ENCODE results near the gene XCL2.

The XCL2 gene

DNA sequence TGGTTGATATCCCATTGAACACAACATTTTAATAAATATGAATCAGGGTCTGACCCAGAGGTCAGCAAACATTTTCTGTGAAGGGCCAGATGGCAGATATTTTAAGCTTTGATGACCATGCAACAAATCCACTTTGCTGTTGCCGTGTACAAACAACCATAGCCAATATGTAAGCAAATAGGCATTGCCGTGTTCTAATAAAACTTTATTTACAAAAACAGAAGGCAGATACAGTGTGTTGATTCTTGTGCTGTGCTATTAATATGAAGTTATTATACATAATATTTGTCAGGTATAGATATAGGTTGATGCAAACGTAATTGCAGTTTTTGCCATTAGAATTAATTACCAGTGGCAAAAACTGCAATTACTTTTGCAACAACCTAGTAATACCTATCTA lies 23.8 kb upstream of the XCL2 start:
- ATAC-seq (ENCODE audit: insufficient read depth, low read depth) (no peak), DNase-seq (no peak)
- no peaks in the 10 kb centered on the region for H3K27me3 ChIP-seq (ENCODE audit: insufficient read depth, low read length, poor library complexity)
- no peaks in the 10 kb centered on the region for H3K9me3 ChIP-seq (ENCODE audit: insufficient read depth, low read length, severe bottlenecking)
- no peak overlapping the region for H3K4me2 ChIP-seq (ENCODE audit: insufficient read depth, low read length)
- H3K36me3 ChIP-seq (ENCODE audit: insufficient read depth, low read length), result no peaks in the 10 kb centered on the region
- H3K4me3 ChIP-seq (ENCODE audit: low read depth in 1 of 2, low read length in 2 of 2), result no peak overlapping the region
- TF ChIP-seq EZH2 (IDR thresholded peaks at IDR 0.05; ENCODE audit: borderline replicate concordance, low read depth, low read length, severe bottlenecking), result no peak
- TF ChIP-seq, protein P1, sequence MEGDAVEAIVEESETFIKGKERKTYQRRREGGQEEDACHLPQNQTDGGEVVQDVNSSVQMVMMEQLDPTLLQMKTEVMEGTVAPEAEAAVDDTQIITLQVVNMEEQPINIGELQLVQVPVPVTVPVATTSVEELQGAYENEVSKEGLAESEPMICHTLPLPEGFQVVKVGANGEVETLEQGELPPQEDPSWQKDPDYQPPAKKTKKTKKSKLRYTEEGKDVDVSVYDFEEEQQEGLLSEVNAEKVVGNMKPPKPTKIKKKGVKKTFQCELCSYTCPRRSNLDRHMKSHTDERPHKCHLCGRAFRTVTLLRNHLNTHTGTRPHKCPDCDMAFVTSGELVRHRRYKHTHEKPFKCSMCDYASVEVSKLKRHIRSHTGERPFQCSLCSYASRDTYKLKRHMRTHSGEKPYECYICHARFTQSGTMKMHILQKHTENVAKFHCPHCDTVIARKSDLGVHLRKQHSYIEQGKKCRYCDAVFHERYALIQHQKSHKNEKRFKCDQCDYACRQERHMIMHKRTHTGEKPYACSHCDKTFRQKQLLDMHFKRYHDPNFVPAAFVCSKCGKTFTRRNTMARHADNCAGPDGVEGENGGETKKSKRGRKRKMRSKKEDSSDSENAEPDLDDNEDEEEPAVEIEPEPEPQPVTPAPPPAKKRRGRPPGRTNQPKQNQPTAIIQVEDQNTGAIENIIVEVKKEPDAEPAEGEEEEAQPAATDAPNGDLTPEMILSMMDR (IDR thresholded peaks at IDR 0.05; ENCODE audit: borderline replicate concordance, extremely low read depth, low read length, poor library complexity, severe bottlenecking), result no peak
- H3K79me2 ChIP-seq (ENCODE audit: insufficient read depth, low read length), result no peaks in the 10 kb centered on the region
- no peaks in the 10 kb centered on the region for H3K4me1 ChIP-seq (ENCODE audit: insufficient read depth, low read length)
- H4K20me1 ChIP-seq (ENCODE audit: insufficient read depth, low read length), result no peaks in the 10 kb centered on the region
- no peak overlapping the region for H3K27ac ChIP-seq (ENCODE audit: low read length)
- H3K9ac ChIP-seq (ENCODE audit: low read depth, low read length), result no peak overlapping the region
- H2AFZ ChIP-seq (ENCODE audit: low read depth, low read length), result no peak overlapping the region

DNA sequence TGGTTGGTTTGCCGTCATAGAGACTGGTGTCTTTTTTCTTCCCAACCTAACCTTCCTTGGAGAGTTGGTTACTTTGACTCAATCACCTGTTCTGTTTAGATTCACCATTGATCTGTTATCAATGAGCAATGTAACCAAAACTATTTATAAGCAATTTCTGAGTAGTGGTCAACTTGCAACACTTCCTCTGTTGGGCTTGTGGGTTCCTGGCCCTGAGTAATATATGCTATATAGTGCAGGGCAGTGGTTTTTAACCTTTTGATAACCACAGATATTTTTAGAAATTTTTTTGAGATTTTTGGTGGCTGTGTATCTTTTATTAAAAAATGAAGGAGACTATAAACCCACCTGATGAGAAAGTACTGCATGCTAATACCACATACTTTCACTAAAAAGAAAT lies 23.2 kb upstream of the XCL2 start:
- no peak overlapping the region for H3K27ac ChIP-seq (ENCODE audit: low read length)
- no peaks in the 10 kb centered on the region for H3K4me1 ChIP-seq (ENCODE audit: insufficient read depth, low read length)
- H3K4me2 ChIP-seq (ENCODE audit: insufficient read depth, low read length), result no peak overlapping the region
- no peaks in the 10 kb centered on the region for H3K9me3 ChIP-seq (ENCODE audit: insufficient read depth, low read length, severe bottlenecking)
- TF ChIP-seq, protein P1 (IDR thresholded peaks at IDR 0.05; ENCODE audit: borderline replicate concordance, extremely low read depth, low read length, poor library complexity, severe bottlenecking), result no peak
- TF ChIP-seq EZH2 (IDR thresholded peaks at IDR 0.05; ENCODE audit: borderline replicate concordance, low read depth, low read length, severe bottlenecking), result no peak
- no peak overlapping the region for H3K4me3 ChIP-seq (ENCODE audit: low read depth in 1 of 2, low read length in 2 of 2)
- no peaks in the 10 kb centered on the region for H3K79me2 ChIP-seq (ENCODE audit: insufficient read depth, low read length)
- no peak overlapping the region for H3K9ac ChIP-seq (ENCODE audit: low read depth, low read length)
- no peaks in the 10 kb centered on the region for H3K36me3 ChIP-seq (ENCODE audit: insufficient read depth, low read length)
- H3K27me3 ChIP-seq (ENCODE audit: insufficient read depth, low read length, poor library complexity), result no peaks in the 10 kb centered on the region
- ATAC-seq (ENCODE audit: insufficient read depth, low read depth), result no peak
- H2AFZ ChIP-seq (ENCODE audit: low read depth, low read length), result no peak overlapping the region
- no peaks in the 10 kb centered on the region for H4K20me1 ChIP-seq (ENCODE audit: insufficient read depth, low read length)
- no peak for DNase-seq

DNA sequence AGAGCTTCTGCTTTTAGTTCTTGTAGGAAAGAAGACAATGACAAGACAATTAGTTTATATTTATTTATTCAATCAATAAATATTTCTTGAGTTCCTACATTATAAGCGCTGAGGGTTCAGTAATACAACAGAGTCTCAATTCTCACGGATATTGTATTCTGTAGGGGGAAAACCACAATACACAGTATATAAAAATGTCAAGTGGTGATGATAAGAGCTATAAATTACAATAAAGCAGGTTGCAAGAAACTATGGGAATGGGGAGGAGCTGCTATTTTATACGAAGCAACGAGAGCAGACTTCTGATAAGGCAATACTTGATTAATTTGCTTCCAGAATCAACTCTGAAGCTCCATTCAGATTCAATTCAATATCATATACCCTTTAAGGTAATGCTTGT lies 22.0 kb upstream of the XCL2 start:
- no peak overlapping the region for H3K27ac ChIP-seq (ENCODE audit: low read length)
- H3K4me3 ChIP-seq (ENCODE audit: low read depth in 1 of 2, low read length in 2 of 2), result no peak overlapping the region
- H3K4me1 ChIP-seq (ENCODE audit: insufficient read depth, low read length), result no peaks in the 10 kb centered on the region
- DNase-seq (no peak), ATAC-seq (ENCODE audit: insufficient read depth, low read depth) (no peak)
- no peaks in the 10 kb centered on the region for H4K20me1 ChIP-seq (ENCODE audit: insufficient read depth, low read length)
- H3K9ac ChIP-seq (ENCODE audit: low read depth, low read length), result no peak overlapping the region
- H3K79me2 ChIP-seq (ENCODE audit: insufficient read depth, low read length), result no peaks in the 10 kb centered on the region
- TF ChIP-seq EZH2 (IDR thresholded peaks at IDR 0.05; ENCODE audit: borderline replicate concordance, low read depth, low read length, severe bottlenecking), result no peak
- TF ChIP-seq, protein P1 (IDR thresholded peaks at IDR 0.05; ENCODE audit: borderline replicate concordance, extremely low read depth, low read length, poor library complexity, severe bottlenecking), result no peak
- H3K9me3 ChIP-seq (ENCODE audit: insufficient read depth, low read length, severe bottlenecking), result no peaks in the 10 kb centered on the region
- H3K27me3 ChIP-seq (ENCODE audit: insufficient read depth, low read length, poor library complexity), result no peaks in the 10 kb centered on the region
- H3K4me2 ChIP-seq (ENCODE audit: insufficient read depth, low read length), result no peak overlapping the region
- no peaks in the 10 kb centered on the region for H3K36me3 ChIP-seq (ENCODE audit: insufficient read depth, low read length)
- no peak overlapping the region for H2AFZ ChIP-seq (ENCODE audit: low read depth, low read length)

DNA sequence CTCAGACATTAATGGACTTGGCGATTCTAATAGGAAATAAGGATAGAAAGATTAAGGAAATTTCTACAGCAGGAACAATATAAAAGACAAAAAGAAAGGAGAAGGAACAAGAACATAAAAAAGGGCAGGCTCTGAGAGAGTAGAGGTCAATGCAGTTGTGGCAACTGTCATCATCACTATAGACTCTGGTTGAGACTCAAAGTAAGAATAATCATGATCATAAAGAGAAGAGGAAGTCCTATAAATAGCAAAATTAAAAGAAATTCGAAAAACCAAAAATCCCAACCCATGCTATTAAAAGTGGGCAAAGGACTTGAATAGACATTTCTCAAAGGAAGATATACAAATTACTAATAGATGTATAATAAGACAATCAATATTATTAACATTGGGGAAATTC lies 18.2 kb upstream of the XCL2 start:
- Histone ChIP-seq H3K4me1 (ENCODE audit: insufficient read depth, low read length) (no peaks in the 10 kb centered on the region), H3K27ac (ENCODE audit: low read length) (no peak overlapping the region), H3K9ac (ENCODE audit: low read depth, low read length) (no peak overlapping the region), H3K27me3 (ENCODE audit: insufficient read depth, low read length, poor library complexity) (no peaks in the 10 kb centered on the region), H3K79me2 (ENCODE audit: insufficient read depth, low read length) (no peaks in the 10 kb centered on the region), H4K20me1 (ENCODE audit: insufficient read depth, low read length) (no peaks in the 10 kb centered on the region), H3K4me2 (ENCODE audit: insufficient read depth, low read length) (no peak overlapping the region), H3K36me3 (ENCODE audit: insufficient read depth, low read length) (no peaks in the 10 kb centered on the region), H3K9me3 (ENCODE audit: insufficient read depth, low read length, severe bottlenecking) (no peaks in the 10 kb centered on the region), H3K4me3 (ENCODE audit: low read depth in 1 of 2, low read length in 2 of 2) (no peak overlapping the region), H2AFZ (ENCODE audit: low read depth, low read length) (no peak overlapping the region)
- no peak for DNase-seq
- no peak for TF ChIP-seq EZH2 (IDR thresholded peaks at IDR 0.05; ENCODE audit: borderline replicate concordance, low read depth, low read length, severe bottlenecking)
- TF ChIP-seq, protein P1 (IDR thresholded peaks at IDR 0.05; ENCODE audit: borderline replicate concordance, extremely low read depth, low read length, poor library complexity, severe bottlenecking), result no peak
- no peak for ATAC-seq (ENCODE audit: insufficient read depth, low read depth)

Data from DND-41 (cell line).